ENCODE results near the gene SIX3.

SIX3 gene

DNA sequence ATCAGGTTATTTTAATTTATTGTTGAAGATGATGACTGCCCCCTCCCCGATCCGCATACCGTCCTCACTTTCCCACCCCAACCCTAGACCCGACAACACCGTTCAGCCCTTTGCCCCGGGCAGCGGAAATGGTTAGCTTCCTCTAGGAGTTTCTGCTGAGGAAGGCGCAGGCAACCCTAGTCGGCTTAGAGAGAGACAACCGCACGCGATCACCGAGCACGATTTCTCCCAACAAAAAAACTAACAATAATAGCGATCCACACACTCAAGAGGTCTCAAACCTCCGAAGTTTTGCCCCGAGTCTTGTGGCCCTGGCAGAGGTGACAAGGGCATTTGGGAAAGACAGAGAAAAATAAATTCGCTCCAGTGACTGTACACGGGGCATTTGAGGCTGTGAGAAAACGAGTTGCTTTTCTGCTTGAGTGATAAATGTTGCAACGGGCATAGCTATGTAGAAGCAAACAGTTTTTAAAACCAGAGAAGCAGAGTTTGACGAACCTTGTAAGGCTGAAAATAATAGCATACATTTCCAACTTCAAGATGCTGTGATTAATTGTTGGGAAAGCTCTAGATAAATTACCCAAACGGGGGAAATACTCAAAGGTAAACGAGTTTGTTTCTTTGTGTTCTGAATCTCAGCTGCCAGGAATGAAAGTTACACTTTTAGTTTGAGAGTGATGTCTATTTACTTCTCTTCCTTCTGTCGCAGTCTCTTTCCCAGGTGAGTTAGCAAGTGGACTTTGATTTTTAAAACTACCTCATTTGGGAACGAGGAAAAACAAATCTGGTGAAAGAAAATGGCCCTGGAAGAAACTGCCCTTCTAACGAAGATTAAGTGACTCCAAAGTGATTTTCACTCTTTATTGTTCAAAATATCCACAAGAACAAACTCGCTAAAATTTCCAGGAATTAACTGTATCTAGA is 11.0 kb upstream of the SIX3 start:
- no peak for DNase-seq (ENCODE audit: low spot score)

GRCh38 chr2:44931198-44931780 is 10.2 kb upstream of the SIX3 start:
- DNase-seq (ENCODE audit: low spot score), result no peak

GRCh38 chr2:44932079-44932478 is 9.4 kb upstream of the SIX3 start:
- DNase-seq (ENCODE audit: low spot score), result no peak

DNA sequence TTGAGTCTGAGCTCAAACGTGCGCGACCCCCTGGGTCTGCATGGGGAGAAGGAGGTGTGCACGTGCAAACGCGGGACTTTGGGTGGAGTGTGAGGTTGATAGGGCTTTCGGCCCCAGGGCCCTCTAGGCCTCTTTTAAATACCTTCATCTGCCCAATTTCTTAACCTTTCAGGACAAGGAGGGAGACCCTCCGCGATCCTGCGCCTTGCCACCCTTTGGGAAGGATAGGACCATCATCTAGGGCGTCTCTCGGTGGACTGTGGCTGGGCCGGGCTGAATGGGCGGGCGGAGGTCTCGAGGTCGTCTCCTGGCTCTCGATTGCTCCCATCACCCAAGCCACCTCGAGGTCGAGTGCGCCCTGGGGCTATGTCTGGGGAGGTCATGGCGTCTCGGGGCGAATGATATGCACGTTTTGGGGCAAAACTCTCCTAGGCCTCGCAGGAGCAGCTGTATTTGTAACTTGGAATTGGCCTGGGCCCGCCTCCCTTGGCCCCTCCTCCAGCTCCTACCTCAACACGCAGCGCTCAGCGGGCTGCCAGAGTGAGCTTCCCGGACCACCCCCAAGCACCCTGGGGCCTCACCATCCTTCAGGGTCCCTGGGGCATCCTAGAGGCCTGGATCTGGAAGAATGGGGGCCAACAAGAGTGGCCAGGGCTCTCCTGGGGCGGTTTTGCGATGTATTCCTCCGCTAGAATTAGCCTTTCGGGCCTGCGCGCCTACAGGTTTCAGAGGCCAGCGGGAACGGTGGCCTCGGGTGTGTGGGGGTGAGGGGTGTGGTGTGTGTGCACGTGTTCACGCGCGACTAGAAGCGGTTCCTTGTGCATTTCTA is 8.7 kb upstream of the SIX3 start:
- DNase-seq (ENCODE audit: low spot score), result no peak

- DNase-seq (ENCODE audit: low spot score), result no peak
Measured at GRCh38 chr2:44933434-44933951, 8.0 kb upstream of the SIX3 start.

- DNase-seq (ENCODE audit: low spot score), result no peak
Measured at GRCh38 chr2:44934038-44934982, 7.2 kb upstream of the SIX3 start.

DNA sequence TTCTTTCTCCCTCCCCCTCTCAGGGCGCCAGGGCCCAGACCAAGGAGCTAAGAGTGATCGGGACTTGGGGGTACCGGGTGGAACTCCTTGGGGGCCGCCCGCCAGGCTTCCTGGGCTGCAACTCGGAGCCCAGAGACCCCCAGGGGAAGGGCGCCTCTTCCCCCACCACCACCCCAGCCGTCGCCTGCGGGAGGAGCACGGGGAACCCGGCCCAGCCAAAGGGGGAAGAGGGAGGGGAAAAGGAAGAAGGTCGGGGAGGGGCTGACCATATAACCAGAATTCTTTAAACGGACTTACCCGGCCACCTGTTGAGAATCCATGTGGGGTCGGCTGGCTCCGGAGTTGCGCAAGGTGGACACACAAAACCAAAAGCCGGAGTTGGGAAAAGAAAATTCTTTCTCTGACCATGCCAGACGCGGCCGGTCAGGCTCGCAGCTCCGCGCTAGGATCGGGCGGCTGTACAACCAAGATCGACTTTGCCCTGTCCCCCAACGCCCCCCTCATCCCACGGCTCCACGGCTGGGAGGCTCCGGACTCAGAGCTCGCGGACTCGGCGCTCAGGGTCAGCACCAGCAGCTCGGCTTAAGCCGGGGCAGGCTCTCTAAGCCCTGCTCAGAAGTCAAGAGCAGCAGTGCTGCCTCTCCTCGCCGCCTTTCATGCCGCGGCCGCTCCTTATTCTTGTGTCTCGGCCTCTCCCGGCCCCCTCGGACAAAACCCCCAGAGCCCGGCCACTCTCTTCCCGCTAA is 6.3 kb upstream of the SIX3 start:
- DNase-seq (ENCODE audit: low spot score), result no peak

DNA sequence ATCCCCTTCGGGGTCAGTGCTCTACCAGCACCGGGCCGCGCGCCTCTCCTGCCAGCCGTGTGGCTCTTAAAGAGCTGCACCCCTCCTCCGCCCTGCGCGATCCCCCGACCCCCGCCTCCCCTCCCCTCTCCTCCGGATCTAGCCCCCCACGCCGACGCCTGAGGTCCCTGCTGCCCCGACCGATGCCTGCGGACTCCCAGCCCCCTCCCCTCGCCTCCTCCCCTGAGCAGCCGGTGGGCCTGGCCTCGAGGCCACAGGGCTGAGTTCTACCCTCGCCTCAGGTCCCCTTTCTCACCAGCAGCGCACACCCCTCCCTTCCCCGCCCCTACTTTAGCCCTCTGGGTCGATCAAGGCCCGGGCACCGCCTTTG is 5.8 kb upstream of the SIX3 start:
- no peak for DNase-seq (ENCODE audit: low spot score)

DNA sequence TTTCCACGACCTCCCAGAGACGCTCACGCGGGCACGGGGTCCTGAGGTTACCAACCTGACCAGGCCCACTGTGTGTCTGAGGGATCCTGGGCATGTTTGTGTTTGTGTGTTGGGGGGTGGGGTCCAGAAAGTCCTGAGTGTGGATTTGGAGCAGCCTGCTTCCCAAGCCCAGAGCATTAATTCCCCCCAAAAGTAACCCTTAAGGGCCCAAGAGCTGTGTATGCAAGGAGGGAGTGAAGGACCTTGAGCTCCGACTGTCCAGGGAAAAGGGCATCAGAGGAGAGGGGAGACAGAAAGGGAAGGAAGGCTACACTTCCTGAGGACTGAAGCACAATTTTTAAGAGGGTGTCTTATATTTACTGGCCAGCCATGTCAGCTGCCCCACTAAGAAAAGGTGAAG is 5.2 kb upstream of the SIX3 start:
- DNase-seq (ENCODE audit: low spot score), result no peak

- no peak for DNase-seq (ENCODE audit: low spot score)
Measured at GRCh38 chr2:44936715-44937687, 4.5 kb upstream of the SIX3 start.

- peak; percentile 77 for DNase-seq (ENCODE audit: low spot score)
Measured at GRCh38 chr2:44937688-44938240, 3.7 kb upstream of the SIX3 start.

- DNase-seq (ENCODE audit: low spot score), result peak; percentile 56
Measured at GRCh38 chr2:44938287-44939105, 3.0 kb upstream of the SIX3 start.

DNA sequence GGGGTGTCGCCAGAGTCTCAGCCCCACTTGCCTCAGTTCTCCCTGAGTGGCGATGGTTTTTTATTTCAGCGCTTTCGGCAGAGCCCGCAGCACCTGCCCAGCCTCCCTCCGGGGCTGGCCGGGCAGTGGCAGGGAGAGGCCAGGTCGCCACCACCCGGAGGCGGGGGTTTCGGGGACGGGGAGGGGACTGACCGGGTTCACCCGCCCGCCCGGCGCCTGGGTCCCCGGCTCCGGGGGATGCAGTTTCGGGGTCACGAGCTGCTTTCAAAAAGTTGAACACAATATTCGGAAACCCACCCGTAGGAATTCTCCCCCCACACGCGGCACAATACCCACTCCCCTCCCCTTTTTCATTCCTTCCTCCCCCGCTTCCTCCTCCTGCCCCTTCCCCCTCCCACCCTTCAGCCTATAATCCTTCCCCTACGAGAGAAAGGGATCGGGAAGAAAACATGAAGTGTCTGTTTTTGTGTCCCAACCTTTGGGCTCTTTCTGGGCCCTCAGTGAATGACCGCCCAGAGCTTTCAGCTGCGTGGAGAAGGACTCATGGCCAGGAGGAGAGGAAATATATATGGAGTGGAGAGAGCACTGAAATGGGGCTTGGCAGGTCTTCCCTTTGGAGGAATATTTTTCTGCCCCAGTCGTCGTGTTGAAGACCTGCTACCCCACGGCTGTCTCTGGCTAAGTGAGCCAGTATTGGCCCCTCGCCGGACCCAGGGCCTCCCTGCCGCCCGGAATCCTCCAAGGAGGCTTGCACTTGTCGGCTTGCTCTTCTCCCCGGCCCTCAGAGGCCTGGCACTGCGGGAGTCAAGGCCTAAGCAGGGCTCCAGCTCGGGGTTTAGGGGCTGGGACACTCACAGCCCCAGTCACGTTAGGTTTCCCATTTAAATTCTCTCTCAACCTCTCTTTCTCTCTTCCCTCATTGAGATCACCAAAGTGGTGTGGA is 2.1 kb upstream of the SIX3 start:
- no peak for DNase-seq (ENCODE audit: low spot score)

GRCh38 chr2:44940049-44940494 is 1.4 kb upstream of the SIX3 start:
- DNase-seq (ENCODE audit: low spot score), result no peak

- no peak for DNase-seq (ENCODE audit: low spot score)
Measured at GRCh38 chr2:44940732-44941464, 604 bp upstream of the SIX3 start.
